HG02763 (cell line): ENCODE data around the gene PLIN3.
"Not testable (repeated sequence)": the region's sequence is repeated elsewhere in the genome, so short reads cannot be mapped to it uniquely, and the experiment has no call there.

Experiments used
- ATAC-seq: cut with Tn5 transposase; IDR thresholded peaks from one replicate; pipeline ENCODE4 v1.9.1; 2021; ENCODE audit warnings: mild to moderate bottlenecking, moderate library complexity; ENCODE audit not compliant: unreplicated experiment

PLIN3 gene

DNA sequence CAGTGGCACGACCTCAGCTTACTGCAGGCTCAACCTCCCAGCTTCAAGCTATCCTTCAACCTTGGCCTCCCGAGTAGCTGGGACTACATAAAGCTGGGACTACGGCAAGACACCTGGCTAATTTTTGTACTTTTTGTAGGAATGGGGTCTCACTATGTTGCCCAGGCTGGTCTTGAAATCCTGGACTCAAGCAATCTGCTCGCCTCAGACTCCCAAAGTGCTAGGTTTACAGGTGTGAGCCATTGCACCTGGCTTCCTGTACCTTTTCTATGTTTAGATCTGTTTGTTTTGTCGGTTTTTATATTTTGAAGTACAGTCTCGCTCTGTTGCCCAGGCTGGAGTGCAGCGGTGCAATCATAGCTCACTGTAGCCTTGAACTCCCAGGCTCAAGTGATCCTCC lies 18.4 kb downstream of the PLIN3 start:
- no peak for ATAC-seq

DNA sequence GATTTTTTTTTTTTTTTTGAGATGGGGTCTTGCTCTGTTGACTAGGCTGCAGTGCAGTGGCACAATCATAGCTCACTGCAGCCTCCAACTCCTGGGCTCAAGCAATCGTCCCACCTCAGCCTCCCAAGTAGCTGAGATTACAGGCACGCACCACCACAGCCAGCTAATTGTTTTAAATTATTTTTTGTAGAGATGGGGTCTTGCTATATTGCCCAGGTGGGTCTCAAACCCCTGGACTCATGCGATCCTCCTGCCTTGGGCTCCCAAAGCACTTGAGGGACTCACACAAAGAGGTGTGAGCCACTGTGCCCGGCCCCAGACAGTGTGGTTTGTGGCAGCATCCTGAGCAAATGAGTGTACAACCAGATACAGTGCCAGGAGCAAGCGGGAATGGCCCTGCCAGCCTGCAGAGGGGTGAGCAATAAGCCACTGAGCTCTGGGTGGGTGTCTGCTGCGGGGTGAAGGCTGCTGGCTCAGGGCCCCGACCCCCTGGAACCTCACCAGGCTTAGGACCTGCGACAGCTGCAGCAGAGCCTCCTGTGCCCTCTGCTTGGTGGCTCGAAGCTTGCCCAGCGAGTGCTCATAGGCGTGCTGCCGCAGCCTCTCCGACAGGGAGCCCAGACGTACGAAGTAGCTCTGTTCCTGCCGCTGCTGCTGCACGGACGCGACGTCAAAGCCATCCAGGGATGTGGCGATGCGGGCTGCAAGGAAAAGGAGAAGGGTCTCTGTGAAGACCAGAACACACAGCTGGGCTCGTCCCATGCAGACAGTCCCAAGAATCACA lies 20.1 kb downstream of the PLIN3 start:
- ATAC-seq: no peak

- not testable (repeated sequence) for ATAC-seq
Measured at GRCh38 chr19:4845975-4846374, 21.5 kb downstream of the PLIN3 start.

DNA sequence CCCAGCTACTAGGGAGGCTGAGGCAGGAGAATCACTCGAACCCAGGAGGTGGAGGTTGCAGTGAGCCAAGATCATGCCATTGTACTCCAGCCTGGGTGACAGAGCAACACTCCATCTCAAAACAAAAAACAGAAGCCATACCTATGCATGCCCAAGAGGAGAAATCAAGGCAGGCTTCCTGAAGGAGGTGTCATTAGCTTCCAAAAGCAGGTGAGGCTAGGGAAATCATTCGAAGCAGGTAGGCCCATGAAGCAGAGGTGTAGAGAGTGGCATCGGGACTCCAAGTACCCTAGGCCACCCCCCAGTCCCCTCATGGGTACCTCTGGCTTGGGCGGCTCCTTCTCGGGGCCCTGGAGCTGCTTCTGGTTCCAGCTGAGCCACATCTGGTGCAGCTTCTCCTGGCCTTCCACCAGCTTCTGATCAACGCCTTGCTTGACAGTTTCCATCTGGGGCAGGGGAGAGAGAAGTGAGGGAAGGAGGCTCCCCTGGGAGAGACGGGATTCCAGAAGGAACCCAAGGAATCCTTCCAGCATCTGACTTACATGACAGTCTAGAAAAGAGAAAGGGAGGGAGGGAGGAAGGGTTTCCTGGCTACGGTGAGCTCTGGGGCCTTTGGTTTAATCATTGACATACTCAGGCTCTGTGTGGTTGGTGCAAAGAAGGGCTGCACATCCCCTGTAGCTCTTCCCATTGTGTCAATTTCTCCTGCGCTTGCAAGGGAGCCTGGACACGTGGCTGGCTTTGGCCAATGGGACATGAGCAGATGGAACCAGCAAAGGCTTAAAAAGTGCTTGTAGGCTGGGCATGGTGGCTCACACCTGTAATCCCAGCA lies 22.9 kb downstream of the PLIN3 start:
- ATAC-seq: no peak

DNA sequence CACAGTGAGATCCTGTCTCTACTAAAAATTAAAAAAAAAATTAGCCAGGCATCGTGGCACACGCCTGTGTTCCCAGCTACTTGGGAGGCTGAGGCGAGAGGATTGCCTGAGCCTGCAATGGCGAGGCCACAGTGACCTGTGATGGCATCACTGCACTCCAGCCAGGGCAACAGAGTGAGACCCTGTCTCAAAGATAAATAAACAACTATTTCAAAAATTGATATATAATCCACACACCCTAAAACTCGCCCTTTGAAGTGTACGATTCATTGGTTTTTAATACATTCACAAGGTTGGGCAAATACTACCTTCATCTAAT lies 23.9 kb downstream of the PLIN3 start:
- no peak for ATAC-seq

GRCh38 chr19:4839192-4839591 lies 28.3 kb downstream of the PLIN3 start:
- ATAC-seq: no peak

DNA sequence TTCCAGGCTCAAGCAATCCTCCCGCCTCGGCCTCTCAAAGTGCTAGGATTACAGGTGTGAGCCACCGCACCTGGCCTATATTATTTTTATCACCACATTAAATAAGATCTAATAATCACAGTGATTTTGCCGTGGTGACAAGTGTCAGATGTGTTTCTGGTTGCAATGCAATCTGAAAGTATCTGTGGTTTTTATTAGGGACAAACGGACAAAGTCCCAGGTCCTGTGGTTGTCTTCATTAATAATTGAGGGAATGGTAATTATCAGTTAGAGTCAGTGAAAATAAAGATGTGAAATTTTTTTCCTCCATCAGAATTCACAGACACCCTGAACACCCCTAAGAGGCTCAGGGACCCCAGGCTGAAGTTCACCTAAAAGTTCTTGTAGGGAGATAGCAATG lies 34.7 kb downstream of the PLIN3 start:
- ATAC-seq: no peak

DNA sequence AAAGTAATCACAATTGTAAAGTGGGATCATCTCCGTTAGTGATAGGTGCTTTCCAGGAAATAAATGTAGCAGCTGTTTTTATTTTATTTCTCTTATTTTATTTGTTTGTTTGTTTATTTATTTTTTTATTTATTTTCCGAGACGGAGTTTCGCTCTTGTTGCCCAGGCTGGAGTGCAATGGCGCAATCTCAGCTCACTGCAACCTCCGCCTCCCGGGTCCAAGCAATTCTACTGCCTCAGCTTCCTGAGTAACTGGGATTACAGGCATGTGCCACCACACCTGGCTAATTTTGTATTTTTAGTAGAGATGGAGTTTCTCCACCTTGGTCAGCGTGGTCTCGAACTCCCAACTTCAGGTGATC lies 35.5 kb downstream of the PLIN3 start:
- ATAC-seq: not testable (repeated sequence)

GRCh38 chr19:4831304-4831978 lies 36.0 kb downstream of the PLIN3 start, which contains the start of gene TICAM1:
Gene TICAM1 (minus strand): TSS chr19:4831712. CDS start chr19:4818377, 13,335 bp downstream.
- peak; percentile 68 for ATAC-seq

- ATAC-seq: no peak
Measured at GRCh38 chr19:4830768-4831265, 36.6 kb downstream of the PLIN3 start.

- no peak for ATAC-seq
Measured at GRCh38 chr19:4830332-4830731, 37.1 kb downstream of the PLIN3 start.

DNA sequence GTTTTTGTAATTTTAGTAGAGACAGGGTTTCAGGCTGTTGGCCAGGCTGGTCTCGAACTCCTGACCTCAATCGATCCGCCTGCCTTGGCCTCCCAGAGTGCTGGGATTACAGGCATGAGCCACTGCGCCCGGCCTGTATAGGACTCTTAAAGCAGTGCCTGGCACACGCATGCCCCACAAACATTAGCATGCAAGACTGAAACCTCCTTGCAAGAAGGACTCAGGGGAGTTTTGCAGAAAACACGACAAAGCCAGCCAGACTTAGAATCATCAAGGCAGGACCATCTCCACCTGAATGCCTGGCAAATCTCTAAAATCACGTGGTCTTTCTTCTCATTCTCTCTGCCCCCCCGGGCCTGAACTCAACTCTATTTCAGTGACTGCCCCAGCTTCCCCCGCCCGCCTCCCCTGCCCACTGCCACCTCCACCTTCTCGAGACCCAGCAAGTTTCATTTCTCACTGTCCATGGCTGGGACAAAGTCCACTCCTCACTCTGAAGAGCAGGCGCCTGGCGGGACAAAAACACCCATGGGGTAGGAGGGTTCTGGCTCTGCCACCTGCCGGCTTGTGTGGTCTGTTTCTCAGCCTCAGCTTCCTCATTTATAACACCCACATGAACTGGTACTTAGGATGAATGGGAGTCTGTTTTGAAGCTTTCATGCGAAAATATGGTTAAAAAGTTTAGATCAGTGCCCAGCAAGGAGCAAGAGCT lies 38.3 kb downstream of the PLIN3 start:
- no peak for ATAC-seq

GRCh38 chr19:4823577-4823976 lies 43.9 kb downstream of the PLIN3 start:
- no peak for ATAC-seq

DNA sequence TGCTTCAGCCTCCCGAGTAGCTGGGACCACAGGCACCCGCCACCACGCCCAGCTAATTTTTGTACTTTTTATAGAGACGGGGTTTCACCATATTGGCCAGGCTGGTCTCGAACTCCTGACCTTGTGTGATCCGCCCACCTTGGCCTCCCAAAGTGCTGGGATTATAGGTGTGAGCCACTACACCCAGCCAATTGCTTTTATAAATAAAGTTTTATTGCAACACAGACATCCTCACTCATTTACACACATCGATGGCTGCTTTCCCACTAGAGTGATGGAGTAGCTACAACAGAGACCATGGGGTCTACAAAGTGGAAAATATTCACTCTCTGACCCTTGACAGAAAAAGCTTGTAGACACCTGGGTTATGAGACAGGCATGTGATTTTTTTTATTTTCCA lies 45.1 kb downstream of the PLIN3 start:
- not testable (repeated sequence) for ATAC-seq

DNA sequence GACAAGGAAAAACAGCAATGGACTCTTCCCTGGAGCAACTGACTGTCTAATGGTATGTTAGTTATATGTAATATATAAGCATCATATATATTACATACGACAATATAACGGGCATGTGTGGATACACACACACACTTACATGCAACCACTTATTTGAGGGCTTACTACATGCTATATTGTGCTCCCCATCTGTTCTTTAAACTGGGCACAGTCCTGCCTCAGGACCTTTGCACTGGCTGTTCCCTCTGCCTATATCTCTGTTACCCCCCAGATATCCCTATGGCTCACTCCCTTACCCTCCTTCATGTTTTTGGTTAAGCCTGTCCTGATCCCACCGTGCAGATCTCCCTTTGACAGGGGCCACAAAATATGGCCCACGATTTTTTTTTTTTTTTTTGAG lies 46.2 kb downstream of the PLIN3 start:
- ATAC-seq: no peak

DNA sequence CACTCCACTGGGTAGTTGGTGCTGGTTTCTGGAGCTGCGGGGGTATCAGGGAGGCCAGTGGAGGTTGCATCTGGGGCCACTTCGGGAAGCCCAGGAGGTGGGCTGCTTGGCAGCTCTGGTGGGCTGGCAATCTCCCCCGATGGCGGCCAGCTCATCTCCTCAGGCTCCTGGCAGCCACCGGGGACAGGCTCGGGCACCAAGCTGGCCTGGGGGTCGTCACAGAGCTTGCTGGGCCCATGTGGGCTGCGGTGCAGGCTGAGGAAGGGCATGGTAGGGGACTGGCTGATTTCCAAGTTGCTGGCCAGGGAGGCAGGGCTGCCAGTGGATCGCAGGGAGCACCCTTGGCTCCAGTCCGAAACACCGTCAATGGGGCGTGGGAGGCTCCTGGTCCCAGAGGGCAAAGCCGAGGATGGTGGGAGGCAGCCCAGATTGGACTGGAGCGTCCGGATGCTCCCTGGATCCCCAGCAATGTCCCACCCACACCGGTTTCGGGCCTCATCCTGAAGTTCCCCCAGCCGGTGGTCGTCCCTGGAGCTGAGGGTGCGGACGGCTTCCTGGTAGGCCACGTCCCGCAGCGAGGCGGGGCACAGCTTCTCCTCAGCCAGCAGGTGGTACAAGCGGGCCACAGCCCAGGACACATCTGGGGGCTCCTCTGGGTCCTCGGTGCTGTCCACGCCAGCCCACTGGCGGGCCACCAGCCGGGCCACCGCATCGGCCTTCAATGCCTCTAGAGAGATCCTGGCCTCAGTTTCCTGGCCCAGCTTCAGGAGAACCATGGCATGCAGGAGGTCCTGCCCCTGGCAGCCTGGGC lies 49.8 kb downstream of the PLIN3 start:
- no peak for ATAC-seq

GRCh38 chr19:4816950-4817278 lies 50.6 kb downstream of the PLIN3 start:
- ATAC-seq: no peak

DNA sequence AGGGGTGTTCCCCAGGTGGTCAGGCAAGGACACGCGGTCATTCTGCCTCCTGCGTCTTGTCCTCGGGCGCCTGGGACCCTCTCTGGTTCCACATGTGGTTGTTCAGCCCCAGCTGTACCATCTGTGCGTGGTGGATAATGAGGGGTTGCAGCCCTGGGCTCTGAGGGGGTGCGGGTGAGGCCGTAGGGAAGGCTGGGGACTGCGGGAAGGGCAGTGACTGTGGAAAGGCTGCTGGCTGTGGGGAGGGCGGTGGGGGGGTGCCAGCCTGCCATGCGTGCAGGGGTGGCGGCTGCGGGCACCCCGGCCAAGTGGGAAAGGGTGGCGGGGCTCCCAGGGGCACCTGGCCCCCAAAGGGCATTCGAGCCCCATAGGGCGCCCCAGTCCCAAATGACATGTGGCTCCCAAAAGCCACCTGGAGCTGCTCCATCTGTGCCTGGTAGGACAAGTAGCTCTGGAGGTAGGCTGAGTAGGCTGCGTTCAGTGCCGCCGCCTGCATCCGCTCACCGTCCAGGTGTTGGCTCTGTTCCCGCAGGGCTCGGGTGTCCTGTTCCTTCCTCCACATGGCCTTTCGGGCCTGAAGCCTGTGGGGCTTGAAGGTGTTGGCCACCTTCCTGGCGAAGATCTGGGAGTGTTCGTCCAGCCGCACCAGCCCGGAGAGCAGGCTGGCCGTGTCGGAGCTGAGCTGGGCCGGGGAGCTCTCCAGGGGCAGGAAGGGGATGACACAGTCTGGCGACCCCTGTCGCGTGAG lies 51.1 kb downstream of the PLIN3 start:
- no peak for ATAC-seq

DNA sequence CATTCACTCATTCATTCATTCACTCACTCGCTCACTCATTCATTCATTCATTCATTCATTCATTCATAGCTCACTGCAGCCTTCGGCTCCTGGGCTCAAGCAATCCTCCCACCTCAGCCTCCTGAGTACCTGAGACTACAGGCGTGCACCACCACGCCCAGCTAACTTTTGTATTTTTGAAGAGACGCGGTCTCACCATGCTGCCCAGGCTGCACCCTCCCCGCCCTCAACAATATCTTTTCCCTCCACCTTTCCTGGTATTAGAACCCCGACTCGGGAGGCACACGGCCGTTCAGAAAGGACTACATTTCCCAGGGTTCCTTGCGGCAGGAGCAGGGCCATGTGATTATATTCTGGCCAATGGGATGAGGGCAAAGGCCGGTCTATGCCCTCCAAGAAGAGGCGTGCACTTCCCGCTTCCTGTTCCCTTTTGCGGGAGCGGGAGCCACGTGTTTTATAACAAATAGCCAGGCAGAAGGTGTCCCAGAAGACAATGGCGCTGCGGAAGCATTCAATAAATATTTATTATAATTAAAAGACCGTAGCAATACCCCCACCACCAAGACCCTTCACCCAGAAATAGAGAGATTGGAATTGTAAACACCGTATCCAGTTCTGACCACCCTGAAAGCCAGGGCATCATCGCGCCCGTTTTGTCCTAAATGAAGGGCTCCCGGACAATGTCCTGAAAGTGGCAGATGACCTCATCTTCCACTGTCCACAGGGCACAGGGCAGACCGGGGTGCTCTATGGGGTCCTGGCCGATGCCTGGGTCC lies 51.9 kb downstream of the PLIN3 start:
- no peak for ATAC-seq
